ENCODE measurements around the gene FNBP1. TPM values are rescaled to one million over a fixed set of nuclear protein-coding genes. Genes with fewer than 3 reads are reported as not detected.
A peak's percentile ranks its signal among the peaks of the same experiment; 100 is the strongest.

The FNBP1 gene
- total and polyA plus RNA-seq, 2 donors (not counting 1 experiment from before 2014, with no cell fraction given) = 42.9 to 318 TPM

DNA sequence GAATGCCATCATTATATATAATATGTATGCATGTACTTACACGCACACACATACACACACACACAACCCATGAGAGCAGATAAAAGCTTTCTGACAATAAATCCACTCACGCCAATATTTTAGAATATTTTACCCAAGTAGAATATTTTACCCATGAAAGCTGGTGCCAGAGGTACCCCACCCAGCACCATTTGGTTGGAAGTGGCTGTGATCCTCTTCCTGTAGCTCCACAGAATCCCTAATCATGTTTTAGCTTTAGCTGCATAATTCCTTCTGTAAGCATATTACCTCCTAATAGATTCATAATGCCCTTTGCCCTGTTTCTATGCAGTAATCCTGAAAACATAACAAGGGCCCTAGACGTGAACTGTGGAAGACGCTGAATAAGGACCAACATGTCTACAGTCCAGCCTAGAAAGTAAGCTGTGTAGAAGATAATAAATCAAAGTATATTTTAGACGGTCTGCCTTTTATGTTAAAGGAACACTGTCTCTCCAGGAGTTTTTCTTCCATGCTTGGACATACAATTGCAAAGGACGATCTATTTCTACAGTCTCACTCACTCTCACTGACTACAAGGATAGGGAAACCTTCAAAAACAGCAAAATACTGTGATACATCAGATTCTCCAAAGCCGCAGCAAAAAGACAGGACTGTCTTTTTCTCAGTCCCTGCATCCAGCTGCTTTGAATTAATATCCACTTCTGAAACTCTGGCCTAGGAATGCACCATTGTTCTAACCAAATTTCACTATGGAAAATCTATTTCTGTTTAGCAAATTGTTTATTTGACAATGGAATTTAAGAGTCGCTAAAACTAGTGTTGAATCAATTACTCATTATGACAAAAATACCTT lies 109.6 kb downstream of the FNBP1 start:
- CTCF ChIA-PET = interaction anchor here (0.8 to 2.3 kb wide), 5 partner anchors 10 to 174 kb away, joined by 3 to 7 read pairs (median 3); no protein-coding TSS in a partner anchor
- peak overlapping the region; percentile 83 for H3K27ac Mint-ChIP-seq
- H3K79me2 ChIP-seq (ENCODE audit: control insufficient read depth, insufficient read depth, low read length) = peaks cover 69% of the 10 kb centered on the region
- H3K27me3 ChIP-seq (replicated peaks in 1 of 4; ENCODE audit: control extremely low read depth in 1 of 4, control insufficient read depth in 3 of 4, insufficient read depth in 4 of 4, low read length in 3 of 4) = no peaks in the 10 kb centered on the region
- DNase-seq (no peak), ATAC-seq (ENCODE audit: low read depth) (no peak)
- no peak overlapping the region for H3K4me3 ChIP-seq (ENCODE audit: control extremely low read depth in 1 of 5, extremely low read depth in 1 of 5, insufficient read depth in 1 of 5, low read depth in 2 of 5, low read length in 4 of 5)
- peaks cover 8% of the 10 kb centered on the region for H4K20me1 ChIP-seq (ENCODE audit: control insufficient read depth, insufficient read depth, low read length, poor library complexity, severe bottlenecking)
- POLR2A ChIA-PET = interaction anchor here (0.9 kb wide), 1 partner anchor 84 kb away, joined by 4 read pairs; no protein-coding TSS in a partner anchor
- peak overlapping the region in 1 of 2 donors; percentile 63 for H3K27ac ChIP-seq (ENCODE audit: low read length in 2 of 2)
- H3K9ac ChIP-seq (ENCODE audit: low read length) = no peak overlapping the region
- no peaks in the 10 kb centered on the region for H3K9me3 ChIP-seq (ENCODE audit: control extremely low read depth in 1 of 3, control insufficient read depth in 2 of 3, insufficient read depth in 1 of 3, low read length in 2 of 3)
- H3K4me1 Mint-ChIP-seq = peaks cover 34% of the 10 kb centered on the region
- TF ChIP-seq, protein P1, sequence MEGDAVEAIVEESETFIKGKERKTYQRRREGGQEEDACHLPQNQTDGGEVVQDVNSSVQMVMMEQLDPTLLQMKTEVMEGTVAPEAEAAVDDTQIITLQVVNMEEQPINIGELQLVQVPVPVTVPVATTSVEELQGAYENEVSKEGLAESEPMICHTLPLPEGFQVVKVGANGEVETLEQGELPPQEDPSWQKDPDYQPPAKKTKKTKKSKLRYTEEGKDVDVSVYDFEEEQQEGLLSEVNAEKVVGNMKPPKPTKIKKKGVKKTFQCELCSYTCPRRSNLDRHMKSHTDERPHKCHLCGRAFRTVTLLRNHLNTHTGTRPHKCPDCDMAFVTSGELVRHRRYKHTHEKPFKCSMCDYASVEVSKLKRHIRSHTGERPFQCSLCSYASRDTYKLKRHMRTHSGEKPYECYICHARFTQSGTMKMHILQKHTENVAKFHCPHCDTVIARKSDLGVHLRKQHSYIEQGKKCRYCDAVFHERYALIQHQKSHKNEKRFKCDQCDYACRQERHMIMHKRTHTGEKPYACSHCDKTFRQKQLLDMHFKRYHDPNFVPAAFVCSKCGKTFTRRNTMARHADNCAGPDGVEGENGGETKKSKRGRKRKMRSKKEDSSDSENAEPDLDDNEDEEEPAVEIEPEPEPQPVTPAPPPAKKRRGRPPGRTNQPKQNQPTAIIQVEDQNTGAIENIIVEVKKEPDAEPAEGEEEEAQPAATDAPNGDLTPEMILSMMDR (IDR thresholded peaks at IDR 0.05) = no peak
- TF ChIP-seq EZH2 (IDR thresholded peaks at IDR 0.05; ENCODE audit: borderline replicate concordance, insufficient read depth, low read depth, low read length, poor library complexity, severe bottlenecking) = no peak
- WGBS (ENCODE audit: insufficient coverage) = 77% methylated on average over 4 of the region's 8 CpGs
- no peaks in the 10 kb centered on the region for H3K27me3 Mint-ChIP-seq
- peaks cover 2 to 20% of the 10 kb centered on the region in 2 experiments for H3K36me3 ChIP-seq (replicated peaks in 1 of 2; ENCODE audit: control extremely low read depth in 1 of 2, control insufficient read depth in 1 of 2, extremely low read depth in 1 of 2, insufficient read depth in 2 of 2, low read length in 1 of 2)
- H3K9me3 Mint-ChIP-seq (ENCODE audit: insufficient read depth) = no peaks in the 10 kb centered on the region
- intact Hi-C loops (cut with micrococcal nuclease) = loop anchor here (5.0 kb wide), 1 partner anchor 46 kb away; no protein-coding TSS in a partner anchor
- peaks cover 14 to 31% of the 10 kb centered on the region in 2 donors for H3K4me1 ChIP-seq (ENCODE audit: control insufficient read depth in 2 of 2, insufficient read depth in 2 of 2, low read length in 2 of 2)
- no peak overlapping the region for H3K4me2 ChIP-seq (replicated peaks; ENCODE audit: low read depth, low read length, poor library complexity, severe bottlenecking)
- H3K4me3 Mint-ChIP-seq = peak overlapping the region; percentile 15
- no peak overlapping the region for H2AFZ ChIP-seq (ENCODE audit: insufficient read depth, low read depth, low read length, poor library complexity, severe bottlenecking)

Measured in B cell (primary cell).